ENCODE results near the gene ZNF511. TPM values are rescaled to one million over a fixed set of nuclear protein-coding genes. Genes with fewer than 3 reads are reported as not detected.

The ZNF511 gene
- total RNA-seq, 1 experiment from 2014 or later, result 49.0 TPM

DNA sequence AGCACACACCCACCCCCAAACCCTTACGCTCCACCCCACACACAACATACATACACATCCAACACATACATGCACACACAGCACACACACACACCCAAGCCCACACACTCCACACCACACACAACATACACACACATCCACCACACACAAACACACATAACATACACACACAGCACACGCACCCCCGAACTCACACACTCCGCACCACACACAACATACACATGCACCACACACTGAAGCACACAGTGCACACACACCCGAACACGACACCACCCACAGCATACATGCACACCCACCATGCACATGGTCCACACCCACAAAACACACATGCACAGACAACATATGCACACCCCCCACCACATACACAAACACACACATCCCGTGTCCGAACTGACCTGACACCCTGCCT is 40.5 kb downstream of the ZNF511 start:
- CTCF ChIA-PET, result no interaction called here

More for the DNA sequence above, 40.5 kb downstream of the ZNF511 start:
- no peak for ATAC-seq
- Histone ChIP-seq H3K9ac (ENCODE audit: low read length) (no peak overlapping the region), H3K36me3 (ENCODE audit: control insufficient read depth in 1 of 2, insufficient read depth in 2 of 2, low read length in 2 of 2) (no peaks in the 10 kb centered on the region), H3K79me2 (ENCODE audit: insufficient read depth, low read length) (no peaks in the 10 kb centered on the region), H3K9me3 (ENCODE audit: control insufficient read depth in 1 of 2, insufficient read depth in 1 of 2, low read depth in 1 of 2, low read length in 2 of 2) (no peaks in the 10 kb centered on the region), H2AFZ (ENCODE audit: low read depth, low read length, poor library complexity, severe bottlenecking) (no peak overlapping the region), H3K4me3 (replicated peaks in 1 of 2; ENCODE audit: low read depth in 1 of 2, low read length in 2 of 2) (no peak overlapping the region), H3K4me2 (ENCODE audit: low read length) (no peak overlapping the region), H3K4me1 (ENCODE audit: control insufficient read depth in 1 of 2, insufficient read depth in 2 of 2, low read length in 2 of 2) (no peaks in the 10 kb centered on the region), H4K20me1 (ENCODE audit: insufficient read depth) (no peaks in the 10 kb centered on the region), H3K27ac (ENCODE audit: low read depth, low read length) (no peak overlapping the region), H3K9me2 (ENCODE audit: insufficient read depth) (no peaks in the 10 kb centered on the region), H3K27me3 (ENCODE audit: insufficient read depth, low read length) (no peaks in the 10 kb centered on the region)
- RAD21 ChIA-PET (ENCODE audit: low non-redundant PET in 1 of 2, low total read pairs in 2 of 2, uncharacterized antibody in 2 of 2, unreplicated experiment in 2 of 2), result no interaction called here
- no TSS peak for BruUV-seq (replicated peaks)
- intact Hi-C loops (cut with micrococcal nuclease), result no loop called here
- TF ChIP-seq, protein P1, sequence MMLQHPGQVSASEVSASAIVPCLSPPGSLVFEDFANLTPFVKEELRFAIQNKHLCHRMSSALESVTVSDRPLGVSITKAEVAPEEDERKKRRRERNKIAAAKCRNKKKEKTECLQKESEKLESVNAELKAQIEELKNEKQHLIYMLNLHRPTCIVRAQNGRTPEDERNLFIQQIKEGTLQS (IDR thresholded peaks at IDR 0.05), result no peak
- TF ChIP-seq, protein P2, sequence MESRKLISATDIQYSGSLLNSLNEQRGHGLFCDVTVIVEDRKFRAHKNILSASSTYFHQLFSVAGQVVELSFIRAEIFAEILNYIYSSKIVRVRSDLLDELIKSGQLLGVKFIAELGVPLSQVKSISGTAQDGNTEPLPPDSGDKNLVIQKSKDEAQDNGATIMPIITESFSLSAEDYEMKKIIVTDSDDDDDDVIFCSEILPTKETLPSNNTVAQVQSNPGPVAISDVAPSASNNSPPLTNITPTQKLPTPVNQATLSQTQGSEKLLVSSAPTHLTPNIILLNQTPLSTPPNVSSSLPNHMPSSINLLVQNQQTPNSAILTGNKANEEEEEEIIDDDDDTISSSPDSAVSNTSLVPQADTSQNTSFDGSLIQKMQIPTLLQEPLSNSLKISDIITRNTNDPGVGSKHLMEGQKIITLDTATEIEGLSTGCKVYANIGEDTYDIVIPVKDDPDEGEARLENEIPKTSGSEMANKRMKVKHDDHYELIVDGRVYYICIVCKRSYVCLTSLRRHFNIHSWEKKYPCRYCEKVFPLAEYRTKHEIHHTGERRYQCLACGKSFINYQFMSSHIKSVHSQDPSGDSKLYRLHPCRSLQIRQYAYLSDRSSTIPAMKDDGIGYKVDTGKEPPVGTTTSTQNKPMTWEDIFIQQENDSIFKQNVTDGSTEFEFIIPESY (IDR thresholded peaks at IDR 0.05; ENCODE audit: extremely low read depth, insufficient replicate concordance, low read length), result no peak
- TF ChIP-seq TCF7L2 (IDR thresholded peaks at IDR 0.05; ENCODE audit: borderline replicate concordance, extremely low read depth, insufficient read depth, insufficient read length) (no peak), EZH2phosphoT487 (IDR thresholded peaks at IDR 0.05; ENCODE audit: borderline replicate concordance) (no peak), ELF1 (IDR thresholded peaks at IDR 0.05; ENCODE audit: borderline replicate concordance, low read depth) (no peak), CBX3 (IDR thresholded peaks at IDR 0.05; ENCODE audit: low read depth) (no peak), CEBPB (IDR thresholded peaks at IDR 0.05; ENCODE audit: low read depth) (no peak), ZNF274 (IDR thresholded peaks at IDR 0.05; ENCODE audit: low read depth, low read length) (no peak), EGR1 (IDR thresholded peaks at IDR 0.05; ENCODE audit: low read depth) (no peak), EZH2 (IDR thresholded peaks at IDR 0.05) (no peak)
- TF ChIP-seq, protein P3, sequence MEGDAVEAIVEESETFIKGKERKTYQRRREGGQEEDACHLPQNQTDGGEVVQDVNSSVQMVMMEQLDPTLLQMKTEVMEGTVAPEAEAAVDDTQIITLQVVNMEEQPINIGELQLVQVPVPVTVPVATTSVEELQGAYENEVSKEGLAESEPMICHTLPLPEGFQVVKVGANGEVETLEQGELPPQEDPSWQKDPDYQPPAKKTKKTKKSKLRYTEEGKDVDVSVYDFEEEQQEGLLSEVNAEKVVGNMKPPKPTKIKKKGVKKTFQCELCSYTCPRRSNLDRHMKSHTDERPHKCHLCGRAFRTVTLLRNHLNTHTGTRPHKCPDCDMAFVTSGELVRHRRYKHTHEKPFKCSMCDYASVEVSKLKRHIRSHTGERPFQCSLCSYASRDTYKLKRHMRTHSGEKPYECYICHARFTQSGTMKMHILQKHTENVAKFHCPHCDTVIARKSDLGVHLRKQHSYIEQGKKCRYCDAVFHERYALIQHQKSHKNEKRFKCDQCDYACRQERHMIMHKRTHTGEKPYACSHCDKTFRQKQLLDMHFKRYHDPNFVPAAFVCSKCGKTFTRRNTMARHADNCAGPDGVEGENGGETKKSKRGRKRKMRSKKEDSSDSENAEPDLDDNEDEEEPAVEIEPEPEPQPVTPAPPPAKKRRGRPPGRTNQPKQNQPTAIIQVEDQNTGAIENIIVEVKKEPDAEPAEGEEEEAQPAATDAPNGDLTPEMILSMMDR (IDR thresholded peaks at IDR 0.05 in 2 of 3, conservative IDR thresholded peaks at IDR 0.05 in 1 of 3; ENCODE audit: borderline replicate concordance in 1 of 3, insufficient read depth in 1 of 3, low read depth in 2 of 3, low read length in 2 of 3), result no peak
- DNase-seq (ENCODE audit: low read depth, low spot score), result no peak
- POLR2A ChIA-PET, result no interaction called here

All from HCT116 (cell line).